GM06990 (cell line): ENCODE measurements around the gene HMX3.

Experiments used
- DNase-seq: peaks from one replicate; pipeline ENCODE4 v3.0.0-alpha.2; 2011; ENCODE audit not compliant: insufficient read length; ENCODE audit errors: extremely low read depth
- H3K27me3 ChIP-seq: replicated peaks from 2 replicates; pipeline ENCODE4 v1.6.0; 2011; ENCODE audit warnings: low read length; ENCODE audit not compliant: control insufficient read depth, insufficient read depth
- H3K36me3 ChIP-seq: 2 replicates; pipeline ENCODE4 v1.5.1; 2011; ENCODE audit warnings: low read length; ENCODE audit not compliant: control insufficient read depth, insufficient read depth
- H3K4me3 ChIP-seq: replicated peaks from 2 replicates; pipeline ENCODE4 v1.5.1; 2011; ENCODE audit warnings: low read depth, mild to moderate bottlenecking, control low read depth, low read length
- TF ChIP-seq, protein P1 (sequence below): IDR thresholded peaks from 2 replicates; pipeline ENCODE4 v1.5.1; 2011; ENCODE audit warnings: low read length, control low read depth, mild to moderate bottlenecking, inconsistent platforms; ENCODE audit not compliant: insufficient read depth, poor library complexity, severe bottlenecking

Gene HMX3

DNA sequence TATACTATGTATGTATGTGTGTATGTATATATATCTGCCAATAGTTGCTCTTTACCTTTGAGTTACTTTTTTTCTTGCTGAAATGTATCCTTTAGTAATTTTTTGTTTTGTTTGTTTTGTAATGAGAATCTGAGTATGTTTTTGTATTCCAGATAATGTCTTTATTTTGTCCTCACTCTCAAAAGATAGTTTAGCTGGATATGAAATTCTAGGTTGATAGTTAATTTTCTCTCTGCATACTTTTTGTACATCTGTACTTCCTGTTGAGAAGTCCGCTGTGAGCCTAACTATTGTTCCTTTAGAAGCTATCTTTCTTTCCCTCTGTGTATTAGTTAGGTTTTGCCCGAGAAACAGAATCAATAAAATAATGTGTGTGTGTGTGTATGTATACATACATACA is 48.0 kb downstream of the HMX3 start:
- TF ChIP-seq, protein P1, sequence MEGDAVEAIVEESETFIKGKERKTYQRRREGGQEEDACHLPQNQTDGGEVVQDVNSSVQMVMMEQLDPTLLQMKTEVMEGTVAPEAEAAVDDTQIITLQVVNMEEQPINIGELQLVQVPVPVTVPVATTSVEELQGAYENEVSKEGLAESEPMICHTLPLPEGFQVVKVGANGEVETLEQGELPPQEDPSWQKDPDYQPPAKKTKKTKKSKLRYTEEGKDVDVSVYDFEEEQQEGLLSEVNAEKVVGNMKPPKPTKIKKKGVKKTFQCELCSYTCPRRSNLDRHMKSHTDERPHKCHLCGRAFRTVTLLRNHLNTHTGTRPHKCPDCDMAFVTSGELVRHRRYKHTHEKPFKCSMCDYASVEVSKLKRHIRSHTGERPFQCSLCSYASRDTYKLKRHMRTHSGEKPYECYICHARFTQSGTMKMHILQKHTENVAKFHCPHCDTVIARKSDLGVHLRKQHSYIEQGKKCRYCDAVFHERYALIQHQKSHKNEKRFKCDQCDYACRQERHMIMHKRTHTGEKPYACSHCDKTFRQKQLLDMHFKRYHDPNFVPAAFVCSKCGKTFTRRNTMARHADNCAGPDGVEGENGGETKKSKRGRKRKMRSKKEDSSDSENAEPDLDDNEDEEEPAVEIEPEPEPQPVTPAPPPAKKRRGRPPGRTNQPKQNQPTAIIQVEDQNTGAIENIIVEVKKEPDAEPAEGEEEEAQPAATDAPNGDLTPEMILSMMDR = no peak
- Histone ChIP-seq H3K27me3 (no peaks in the 10 kb centered on the region), H3K4me3 (no peak overlapping the region), H3K36me3 (peaks cover 2% of the 10 kb centered on the region)
- DNase-seq = no peak

DNA sequence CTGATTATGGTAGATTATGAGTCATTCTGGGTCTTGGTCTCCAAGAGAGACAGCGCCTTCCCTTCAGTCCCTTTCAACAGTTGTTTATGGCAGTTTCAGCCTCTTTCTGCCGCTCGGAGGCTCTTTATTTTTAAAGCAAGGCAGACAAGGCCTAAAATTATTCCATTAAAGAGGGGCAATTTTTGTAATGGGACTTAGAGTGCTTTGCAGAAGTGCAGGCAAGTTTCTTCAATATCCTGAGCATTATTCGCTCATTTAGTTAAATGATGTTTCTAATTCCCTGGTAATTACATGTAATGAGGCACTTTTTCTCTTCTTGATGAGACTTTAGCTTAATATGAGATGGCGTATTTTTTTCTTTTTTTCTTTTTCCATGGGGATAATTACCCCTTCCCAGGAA is 52.0 kb downstream of the HMX3 start:
- TF ChIP-seq, protein P1 = no peak
- Histone ChIP-seq H3K27me3 (no peaks in the 10 kb centered on the region), H3K36me3 (peaks cover 7% of the 10 kb centered on the region), H3K4me3 (no peak overlapping the region)
- no peak for DNase-seq
